DMS53 treated with DMSO at 0.1 percent for 48 hours (cell line): ENCODE data around the gene GALNT5.
"Not testable (repeated sequence)": the region's sequence is repeated elsewhere in the genome, so short reads cannot be mapped to it uniquely, and the experiment has no call there.

ENCODE experiments used
- DNase-seq: peaks from one replicate; lab custom pipeline; 2025; ENCODE audit not compliant: unreplicated experiment; lab: John Stamatoyannopoulos, UW

The GALNT5 gene

DNA sequence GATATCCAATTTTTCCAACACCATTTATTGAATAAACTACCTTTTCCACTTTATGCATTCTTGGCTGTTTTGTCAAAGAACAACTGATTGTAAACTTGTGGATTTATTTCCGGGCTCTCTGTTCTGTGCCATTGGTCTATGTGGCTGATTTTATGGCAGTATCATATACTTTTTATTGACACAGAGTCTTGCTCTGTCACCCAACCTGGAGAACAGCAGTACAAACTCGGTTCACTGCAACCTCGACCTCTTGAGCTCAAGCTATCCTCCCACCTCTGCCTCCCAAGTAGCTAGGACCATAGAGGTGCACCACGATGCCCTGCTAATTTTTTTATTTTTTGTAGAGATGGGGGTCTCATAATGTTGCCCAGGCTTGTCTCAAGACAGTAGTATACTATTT lies 6.7 kb upstream of the GALNT5 start:
- DNase-seq: no peak

DNA sequence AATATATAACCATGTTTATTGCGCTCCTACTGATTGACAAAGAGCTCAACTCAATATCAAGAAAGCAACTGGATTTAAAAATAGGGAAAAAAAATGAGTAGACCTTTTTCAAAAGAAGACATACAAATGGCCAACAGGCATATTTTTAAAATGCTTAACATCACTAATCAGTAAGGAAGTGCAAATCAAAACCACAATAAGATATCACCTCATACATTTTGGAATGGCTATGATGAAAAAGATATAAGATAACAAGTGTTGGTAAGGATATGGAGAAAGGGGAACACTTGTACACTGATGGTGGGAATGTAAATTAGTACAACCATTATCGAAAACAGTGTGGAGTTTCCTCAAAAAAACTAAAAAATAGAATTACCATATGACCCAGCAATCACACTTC lies 5.6 kb upstream of the GALNT5 start:
- no peak for DNase-seq

DNA sequence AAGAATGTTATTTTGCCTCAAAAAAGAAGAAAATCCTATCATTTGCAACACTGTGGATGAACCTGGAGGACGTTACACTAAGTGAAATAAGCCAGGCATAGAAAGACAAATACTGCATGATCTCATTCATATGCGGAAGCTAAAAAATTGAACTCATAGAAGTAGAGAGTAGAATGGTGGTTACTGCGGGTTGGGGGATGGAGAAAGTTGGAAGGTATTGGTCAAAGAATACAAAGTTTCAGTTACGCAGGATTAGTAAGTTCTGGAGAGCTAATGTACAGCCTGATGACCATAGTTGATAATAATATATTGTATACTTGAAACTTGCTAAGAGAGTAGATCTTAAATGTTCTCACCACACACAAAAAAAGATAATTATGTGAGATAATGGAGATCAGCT lies 5.0 kb upstream of the GALNT5 start:
- no peak for DNase-seq

DNA sequence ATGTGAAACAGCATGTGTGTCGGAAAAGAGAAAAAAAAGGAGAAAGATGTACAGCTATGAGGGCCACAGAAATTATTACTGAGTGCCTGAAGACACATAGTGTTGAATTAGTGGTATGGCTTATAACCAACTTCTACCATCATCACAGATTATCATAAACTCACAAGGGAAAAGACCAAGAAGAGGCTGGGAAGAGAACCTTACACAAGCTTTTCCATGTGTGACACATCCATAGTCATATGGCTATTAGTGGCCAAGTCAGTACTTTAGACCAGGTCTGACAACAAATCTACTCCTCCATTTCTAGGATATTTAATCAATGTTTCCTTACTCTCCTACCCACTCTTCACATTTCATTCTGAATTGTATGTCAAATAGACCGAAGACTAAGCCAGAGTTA lies 3.5 kb upstream of the GALNT5 start:
- DNase-seq: no peak

DNA sequence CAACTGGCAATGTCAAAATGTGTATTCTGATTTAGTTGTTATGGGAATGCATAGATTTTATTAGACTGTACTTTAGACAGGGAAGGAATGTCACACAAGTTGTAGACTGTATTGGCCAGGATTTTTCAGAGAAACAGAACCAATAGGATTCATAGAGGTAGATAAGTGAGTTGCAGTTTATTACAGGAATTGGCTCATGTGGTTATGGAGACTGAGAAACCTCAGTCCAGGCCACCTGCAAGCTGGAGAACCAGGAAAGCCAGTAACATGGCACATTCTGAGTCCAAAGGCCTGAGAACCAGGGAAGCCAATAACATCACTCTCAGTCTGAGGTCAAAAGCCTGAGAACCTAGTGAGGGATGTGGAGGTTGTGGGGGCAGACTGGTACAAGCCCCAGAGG lies 1.8 kb upstream of the GALNT5 start:
- DNase-seq: no peak

DNA sequence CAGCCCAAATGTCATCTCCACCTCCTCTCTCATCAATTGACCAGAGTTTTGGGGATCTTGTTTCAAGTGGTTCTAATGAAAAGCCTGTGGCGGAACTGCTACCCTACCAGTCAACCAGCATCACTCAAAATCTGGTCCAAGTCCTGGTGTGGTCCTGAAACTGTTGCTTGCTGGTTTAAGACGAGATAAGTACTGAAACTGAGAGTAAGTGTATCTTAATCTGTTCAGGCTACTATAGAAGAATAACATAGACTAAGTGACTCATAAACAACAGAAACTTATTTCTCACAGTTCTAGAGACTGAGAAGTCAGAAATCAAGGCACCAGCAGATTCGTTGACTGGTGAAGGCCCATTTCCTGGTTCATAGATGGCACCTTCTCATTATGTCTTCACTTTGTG lies 879 bp upstream of the GALNT5 start:
- DNase-seq: no peak

DNA sequence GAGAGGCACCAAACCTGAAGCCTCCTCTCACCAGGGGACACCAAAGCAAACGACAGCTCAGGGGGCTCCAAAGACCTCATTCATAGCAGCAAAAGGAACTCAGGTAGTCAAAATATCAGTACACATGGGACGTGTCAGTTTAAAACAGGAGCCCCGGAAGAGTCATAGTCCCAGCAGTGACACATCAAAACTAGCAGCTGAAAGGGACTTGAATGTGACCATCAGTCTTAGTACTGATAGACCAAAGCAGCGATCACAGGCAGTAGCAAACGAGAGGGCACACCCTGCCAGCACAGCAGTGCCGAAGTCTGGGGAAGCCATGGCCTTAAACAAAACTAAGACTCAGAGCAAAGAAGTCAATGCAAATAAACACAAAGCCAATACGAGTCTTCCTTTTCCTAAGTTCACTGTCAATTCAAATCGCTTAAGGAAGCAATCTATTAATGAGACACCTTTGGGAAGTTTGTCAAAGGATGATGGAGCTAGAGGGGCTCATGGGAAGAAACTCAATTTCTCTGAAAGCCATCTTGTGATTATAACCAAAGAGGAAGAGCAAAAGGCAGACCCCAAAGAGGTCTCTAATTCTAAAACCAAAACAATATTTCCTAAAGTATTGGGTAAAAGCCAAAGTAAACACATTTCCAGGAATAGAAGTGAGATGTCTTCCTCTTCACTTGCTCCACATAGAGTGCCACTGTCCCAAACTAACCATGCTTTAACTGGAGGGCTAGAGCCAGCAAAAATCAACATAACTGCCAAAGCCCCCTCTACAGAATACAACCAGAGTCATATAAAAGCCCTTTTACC lies 1.2 kb downstream of the GALNT5 start:
- no peak for DNase-seq

DNA sequence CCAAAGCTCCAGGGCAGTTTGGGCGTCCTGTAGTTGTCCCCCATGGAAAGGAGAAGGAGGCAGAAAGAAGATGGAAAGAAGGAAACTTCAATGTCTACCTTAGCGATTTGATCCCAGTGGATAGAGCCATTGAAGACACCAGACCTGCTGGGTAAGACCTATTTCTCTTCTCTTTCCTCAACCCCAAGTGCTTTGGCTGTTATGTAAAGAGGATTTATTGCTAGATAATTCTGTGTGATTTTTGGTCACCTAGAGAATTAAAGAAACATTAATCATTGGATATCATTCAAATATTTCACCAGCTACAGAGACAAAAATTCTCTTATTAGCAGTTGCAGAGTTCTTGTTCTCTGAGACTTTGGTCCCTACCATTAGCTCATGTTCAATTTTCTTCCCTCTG lies 1.9 kb downstream of the GALNT5 start:
- no peak for DNase-seq

DNA sequence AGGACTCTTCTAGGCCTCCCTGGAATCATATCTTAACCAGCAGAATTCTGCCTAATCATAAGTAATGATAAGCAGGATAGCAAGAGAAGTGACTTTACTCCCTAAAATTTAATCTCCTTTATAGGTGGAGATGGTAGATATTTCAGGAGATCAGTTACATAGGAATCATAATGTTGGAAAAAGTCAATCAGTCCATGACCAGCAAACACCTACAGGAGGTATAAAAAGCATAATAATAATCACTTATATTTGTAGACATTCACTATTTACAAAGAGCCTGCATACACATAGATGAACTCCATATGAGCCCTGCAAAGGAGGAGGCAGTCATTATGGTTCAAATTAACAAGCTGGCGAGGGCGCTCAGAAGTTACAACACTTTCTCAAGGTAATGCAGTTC lies 2.5 kb downstream of the GALNT5 start:
- no peak for DNase-seq

DNA sequence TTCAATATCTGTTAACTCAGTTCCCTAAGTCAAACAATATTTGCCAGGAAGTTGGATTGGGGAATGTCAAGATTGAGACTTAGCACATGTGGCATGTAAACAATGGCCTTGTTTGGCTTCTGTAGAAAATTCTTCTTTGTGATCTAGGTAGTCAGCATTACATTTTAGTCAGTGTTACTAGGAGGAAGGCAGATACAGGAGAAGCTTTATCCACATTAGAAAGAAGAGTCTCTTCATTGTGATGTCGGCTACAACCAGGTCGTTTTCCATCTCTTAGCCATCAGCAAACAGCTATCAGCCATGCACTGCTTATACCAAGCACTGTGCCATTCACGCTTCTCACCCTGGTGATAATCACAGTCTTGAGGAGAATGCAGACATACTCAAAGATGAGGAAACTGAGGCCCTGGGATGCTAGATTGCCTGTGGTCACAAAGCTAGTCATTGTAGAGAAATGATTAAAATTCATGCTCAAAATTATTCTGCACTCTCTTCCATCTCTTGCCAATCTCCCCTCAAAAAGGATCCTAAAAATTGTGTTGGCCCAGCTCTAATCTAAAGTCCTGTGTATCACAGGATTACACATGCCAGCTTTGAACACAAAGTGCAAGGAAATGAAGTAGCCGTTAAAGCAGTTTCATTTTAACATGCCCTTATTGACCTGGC lies 3.2 kb downstream of the GALNT5 start:
- DNase-seq: no peak

DNA sequence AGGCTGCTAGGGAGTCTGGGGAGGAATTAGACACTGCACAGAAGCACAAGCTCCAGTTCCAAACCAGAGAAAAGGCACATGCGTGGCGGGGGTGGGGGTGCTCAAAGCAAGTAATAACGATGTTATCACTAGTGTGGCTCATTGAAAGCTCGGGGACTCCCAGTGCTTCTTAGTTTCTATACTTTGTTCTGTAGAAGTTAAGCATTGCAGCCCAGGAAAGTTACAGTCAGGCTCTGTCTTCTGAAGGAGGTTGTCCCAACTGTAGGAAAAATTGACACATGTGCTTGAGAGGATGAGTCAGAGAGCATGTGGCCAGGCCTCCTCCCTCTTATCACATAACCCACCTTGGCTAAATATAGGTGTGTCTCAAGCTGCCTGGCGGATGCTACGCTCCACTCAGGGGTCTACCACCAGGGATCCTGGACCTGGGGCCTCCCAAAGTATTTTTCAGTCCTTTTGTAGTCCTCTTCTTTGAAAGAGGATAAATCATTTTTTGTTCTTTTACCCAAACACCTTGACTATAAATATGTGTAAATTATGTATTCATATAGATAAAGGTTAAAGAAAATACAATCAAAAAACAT lies 3.8 kb downstream of the GALNT5 start:
- DNase-seq: peak; percentile 75

DNA sequence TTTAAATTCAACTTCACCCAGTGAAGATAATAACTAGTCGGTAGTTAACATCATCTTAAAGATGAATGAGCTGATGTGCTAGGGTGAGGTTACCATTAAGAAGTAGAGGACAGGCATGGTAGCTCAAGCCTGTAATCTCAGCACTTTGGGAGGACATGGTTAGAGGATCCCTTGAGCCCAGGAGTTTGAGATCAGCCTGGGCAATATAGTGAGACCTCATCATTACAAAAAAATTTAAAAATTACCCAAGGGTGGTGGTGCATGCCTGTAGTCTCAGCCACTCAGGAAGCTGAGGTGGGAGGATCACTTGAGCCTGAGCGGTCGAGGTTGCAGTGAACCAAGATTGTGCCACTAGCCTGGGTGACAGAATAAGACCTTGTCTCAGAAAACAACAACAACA lies 4.7 kb downstream of the GALNT5 start:
- DNase-seq: no peak

DNA sequence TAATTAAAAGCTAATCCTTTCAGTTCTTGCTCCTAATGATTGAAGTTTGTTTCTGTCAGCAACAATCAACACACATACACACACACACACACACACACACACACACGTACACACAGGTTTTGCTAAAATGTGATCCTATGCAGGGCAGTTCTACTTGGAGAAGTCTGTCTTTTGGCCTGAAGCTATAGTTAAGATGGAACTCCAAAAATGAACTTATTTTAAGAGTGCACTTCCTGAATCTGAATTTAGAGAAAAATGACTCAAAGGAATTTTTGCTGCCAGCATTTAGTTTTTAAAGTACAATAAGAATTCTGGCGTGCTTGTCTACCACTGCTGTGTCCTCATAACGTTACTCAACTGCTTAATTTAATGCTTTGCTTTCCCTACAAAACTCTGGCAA lies 6.6 kb downstream of the GALNT5 start:
- no peak for DNase-seq

DNA sequence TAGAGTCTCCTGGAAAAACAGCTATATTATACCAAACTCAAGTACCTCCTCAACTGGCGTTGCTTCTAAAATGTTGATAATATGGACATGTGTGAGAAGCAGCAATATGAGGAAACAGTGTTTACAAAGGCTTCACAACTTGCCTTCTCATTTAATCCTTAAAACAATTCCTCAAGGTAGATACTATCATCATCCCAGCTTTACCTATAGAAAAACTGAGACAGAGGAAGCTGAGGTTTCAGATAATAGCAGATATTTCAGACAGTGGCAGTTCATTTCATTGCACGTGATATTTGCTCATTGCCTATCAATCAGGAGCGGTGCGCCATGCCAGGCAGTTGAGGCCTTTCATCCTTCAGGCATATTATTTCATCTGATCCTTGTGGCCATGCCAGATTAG lies 8.3 kb downstream of the GALNT5 start:
- no peak for DNase-seq

DNA sequence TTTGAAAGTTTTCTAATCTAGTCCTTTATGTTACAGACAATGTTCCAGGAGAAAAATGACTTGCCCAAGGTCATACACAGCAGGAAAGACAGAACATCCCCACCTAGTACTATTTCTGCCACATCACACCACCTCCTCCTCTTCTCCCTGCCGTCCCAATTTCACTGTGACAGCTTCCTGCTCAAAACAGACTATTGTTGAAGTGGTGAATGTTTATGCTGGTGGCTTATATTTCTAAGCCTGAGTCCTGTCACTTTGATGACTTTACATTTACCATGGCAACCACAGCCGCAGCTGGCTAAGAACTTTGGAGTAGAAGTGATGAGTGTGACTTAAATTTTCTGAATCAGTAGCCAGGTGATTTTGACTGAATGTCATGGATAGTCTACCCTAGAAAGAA lies 10.0 kb downstream of the GALNT5 start:
- DNase-seq: no peak

DNA sequence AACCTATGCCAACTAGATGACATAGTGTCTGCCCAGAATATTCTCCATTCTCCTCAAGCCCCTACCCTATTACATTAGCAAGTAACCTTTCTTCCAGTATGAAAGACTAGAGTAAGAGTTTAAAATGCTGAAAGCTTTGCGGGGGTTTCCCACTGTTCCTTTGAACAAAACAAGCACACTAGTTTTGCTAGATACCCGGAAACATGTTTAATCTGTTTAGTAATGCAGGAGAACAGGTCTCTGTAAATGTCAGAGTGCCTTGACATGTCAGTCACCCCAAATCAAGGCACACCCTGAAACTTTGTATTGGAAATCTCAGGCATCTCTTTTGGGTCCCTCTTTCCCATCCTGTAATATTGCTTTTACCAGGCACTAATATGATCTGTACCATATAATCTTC lies 11.6 kb downstream of the GALNT5 start:
- DNase-seq: no peak

DNA sequence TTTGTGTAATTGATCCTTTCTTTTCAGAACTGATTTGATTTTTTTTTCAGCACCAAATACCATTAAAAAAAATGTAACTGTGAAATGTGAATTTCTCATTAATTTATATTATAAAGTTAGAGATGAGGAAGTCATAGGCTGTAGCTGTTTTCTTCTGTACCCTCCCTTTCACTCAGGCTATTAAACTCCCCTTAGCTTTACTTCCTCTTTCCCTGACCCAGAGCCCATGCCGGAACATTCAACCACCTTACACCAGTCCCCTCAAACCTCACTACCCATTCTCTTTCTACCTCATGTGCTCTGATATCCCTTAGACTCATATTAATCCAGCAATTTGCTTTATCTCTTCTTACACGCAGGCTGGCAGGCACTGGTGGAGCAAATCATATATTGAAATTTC lies 12.4 kb downstream of the GALNT5 start:
- no peak for DNase-seq

DNA sequence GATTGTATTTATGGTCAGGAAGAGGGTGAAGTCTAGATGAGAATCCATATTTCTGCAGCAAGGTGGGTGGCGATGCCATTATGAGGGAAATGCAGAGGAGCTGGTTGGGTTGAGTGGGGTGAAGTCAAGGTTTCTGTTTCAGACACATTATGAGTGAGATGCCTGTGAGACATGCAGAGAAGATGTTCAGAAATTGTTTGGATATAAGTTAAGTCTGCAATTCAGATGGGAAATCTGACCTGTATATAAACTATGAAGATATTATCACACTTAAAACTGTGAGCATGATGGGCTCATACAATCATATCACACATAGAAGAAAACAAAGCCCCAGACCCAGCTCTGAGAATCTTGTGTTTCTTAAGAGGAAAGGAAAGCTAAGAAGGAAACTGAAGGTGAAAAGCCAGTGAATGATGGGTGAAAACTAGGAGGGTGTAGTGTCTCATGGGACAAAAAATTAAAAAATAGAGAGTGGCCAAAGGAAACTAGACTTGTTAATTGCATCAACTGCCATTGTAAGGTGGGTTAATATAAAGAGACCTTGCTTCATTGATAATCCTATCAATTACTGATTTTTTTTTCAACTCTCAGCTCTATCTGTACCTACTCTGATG lies 14.2 kb downstream of the GALNT5 start:
- no peak for DNase-seq

DNA sequence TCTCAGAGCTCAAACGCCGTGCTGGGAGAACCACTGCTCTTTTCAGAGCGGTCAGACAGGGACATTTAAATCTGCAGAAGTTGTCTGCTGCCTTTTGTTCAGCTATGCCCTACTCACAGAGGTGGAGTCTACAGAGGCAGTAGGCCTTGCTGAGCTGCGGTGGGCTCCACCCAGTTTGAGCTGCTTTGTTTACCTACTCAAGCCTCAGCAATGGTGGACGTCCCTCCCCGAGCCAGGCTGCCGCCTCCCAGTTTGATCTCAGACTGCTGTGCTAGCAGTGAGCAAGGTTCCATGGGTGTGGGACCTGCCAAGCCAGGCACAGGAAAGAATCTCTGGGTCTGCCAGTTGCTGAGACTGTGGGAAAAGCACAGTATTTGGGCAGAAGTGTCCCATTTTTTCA lies 21.8 kb downstream of the GALNT5 start:
- DNase-seq: not testable (repeated sequence)

DNA sequence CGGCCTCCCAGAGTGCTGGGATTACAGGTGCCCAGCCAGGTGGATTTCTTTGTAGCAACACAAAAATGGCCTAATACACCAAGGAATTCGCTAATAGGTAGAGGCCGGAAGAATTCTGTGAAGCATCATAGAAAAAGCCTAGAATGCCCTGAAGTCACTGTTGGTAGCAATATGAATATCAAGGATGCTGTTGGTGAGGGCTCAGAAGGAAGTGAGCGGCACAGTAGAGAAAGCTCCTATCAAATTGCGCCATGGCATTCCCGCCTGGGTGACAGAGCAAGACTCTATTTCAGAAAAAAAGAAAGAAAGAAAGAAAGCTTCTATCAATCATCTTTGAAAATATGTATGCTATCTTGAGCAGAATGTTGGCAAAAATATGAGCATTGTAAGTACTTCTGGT lies 23.8 kb downstream of the GALNT5 start:
- no peak for DNase-seq

DNA sequence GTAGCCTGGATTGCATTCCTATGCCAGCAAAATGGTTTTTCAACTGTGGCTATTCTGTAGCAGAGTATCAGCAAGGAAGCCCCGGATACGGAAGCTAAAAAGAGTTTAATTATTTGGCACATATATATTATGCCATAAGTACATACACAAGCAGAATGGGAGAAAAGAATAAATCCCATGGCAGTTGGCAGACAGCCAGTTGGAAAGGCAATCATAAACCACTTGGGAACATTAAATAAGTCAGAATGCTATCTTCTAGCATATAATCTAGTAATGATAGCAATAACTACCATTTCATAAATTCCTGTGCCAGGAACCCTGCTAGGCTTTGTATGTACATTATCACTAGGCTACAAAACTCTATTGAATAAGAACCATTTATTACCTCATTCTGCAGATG lies 26.0 kb downstream of the GALNT5 start:
- no peak for DNase-seq

DNA sequence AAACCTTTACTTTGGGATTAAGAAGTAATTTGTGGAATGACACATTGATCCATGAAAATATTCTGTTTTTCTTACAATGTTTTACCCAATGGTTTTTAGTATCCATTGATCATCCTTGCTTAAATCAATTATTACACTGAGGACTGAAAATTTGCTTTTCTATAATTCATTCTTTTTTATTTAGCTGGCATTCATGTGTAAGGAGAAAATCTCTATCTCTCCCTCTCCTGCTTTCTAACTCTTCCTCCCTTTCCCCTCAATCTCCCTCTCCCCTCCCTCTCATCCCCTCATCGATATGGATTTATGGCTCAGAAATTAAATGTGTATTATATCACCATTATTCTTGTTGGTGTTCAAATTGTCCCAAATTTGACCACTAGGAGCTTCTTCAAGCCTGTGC lies 29.7 kb downstream of the GALNT5 start:
- DNase-seq: no peak
